Sigmoid colon (tissue), 4 donors: Measurements from ENCODE around the gene CHRNA10.

ENCODE experiments used
- EP300 ChIP-seq, 4 donors: sonication (generic); formaldehyde crosslinking; IDR thresholded peaks; one replicate each; pipeline ENCODE4 v1.6.1; 2017; ENCODE audit warnings: antibody characterized with exemption in 4 of 4
- POLR2A ChIP-seq, 2 donors: fragments of 450-650 bp; IDR thresholded peaks; one replicate each; pipeline ENCODE4 v1.6.1; 2016; ENCODE audit warnings: antibody characterized with exemption in 2 of 2, mild to moderate bottlenecking in 2 of 2, moderate library complexity in 2 of 2
- TF ChIP-seq, protein P1 (sequence below), 4 experiments: fragments of 450-650 bp in 3 of 4; fragments of 200-600 bp in 1 of 4; IDR thresholded peaks; one replicate each; pipeline ENCODE4 v1.5.1; 2016 to 2019; ENCODE audit warnings: antibody characterized with exemption in 4 of 4, mild to moderate bottlenecking in 3 of 4, moderate library complexity in 2 of 4

GRCh38 chr11:3659595-3660515 lies 11.3 kb downstream of the CHRNA10 start:
- TF ChIP-seq EP300 (IDR thresholded peaks at IDR 0.05) (no peak), POLR2A (IDR thresholded peaks at IDR 0.05) (no peak)
- TF ChIP-seq, protein P1, sequence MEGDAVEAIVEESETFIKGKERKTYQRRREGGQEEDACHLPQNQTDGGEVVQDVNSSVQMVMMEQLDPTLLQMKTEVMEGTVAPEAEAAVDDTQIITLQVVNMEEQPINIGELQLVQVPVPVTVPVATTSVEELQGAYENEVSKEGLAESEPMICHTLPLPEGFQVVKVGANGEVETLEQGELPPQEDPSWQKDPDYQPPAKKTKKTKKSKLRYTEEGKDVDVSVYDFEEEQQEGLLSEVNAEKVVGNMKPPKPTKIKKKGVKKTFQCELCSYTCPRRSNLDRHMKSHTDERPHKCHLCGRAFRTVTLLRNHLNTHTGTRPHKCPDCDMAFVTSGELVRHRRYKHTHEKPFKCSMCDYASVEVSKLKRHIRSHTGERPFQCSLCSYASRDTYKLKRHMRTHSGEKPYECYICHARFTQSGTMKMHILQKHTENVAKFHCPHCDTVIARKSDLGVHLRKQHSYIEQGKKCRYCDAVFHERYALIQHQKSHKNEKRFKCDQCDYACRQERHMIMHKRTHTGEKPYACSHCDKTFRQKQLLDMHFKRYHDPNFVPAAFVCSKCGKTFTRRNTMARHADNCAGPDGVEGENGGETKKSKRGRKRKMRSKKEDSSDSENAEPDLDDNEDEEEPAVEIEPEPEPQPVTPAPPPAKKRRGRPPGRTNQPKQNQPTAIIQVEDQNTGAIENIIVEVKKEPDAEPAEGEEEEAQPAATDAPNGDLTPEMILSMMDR (IDR thresholded peaks at IDR 0.05) = no peak
